Astrocyte (in vitro differentiated cells and primary cell): Measurements from ENCODE around the gene RASEF. TPM values are rescaled to one million over a fixed set of nuclear protein-coding genes. Genes with fewer than 3 reads are reported as not detected.

Source experiments
- DNase-seq: peaks from one replicate; pipeline ENCODE4 v3.0.0-alpha.2; 2010; ENCODE audit warnings: low read depth
- FAIRE-seq: peaks from 2 replicates; lab custom pipeline; 2011; peaks lifted over from hg19 to GRCh38; lab: Jason Lieb, UNC
- H2AFZ ChIP-seq: 2 replicates; pipeline ENCODE4 v1.6.0; 2012; ENCODE audit warnings: low read depth, low read length, inconsistent platforms
- H3K27ac ChIP-seq: 2 replicates; pipeline ENCODE4 v1.5.1; 2011; ENCODE audit warnings: low read depth, low read length, inconsistent platforms
- H3K27me3 ChIP-seq: 2 replicates; pipeline ENCODE4 v1.6.0; 2011; ENCODE audit warnings: low read length, inconsistent platforms; ENCODE audit not compliant: insufficient read depth
- H3K36me3 ChIP-seq: 2 replicates; pipeline ENCODE4 v1.5.1; 2011; ENCODE audit warnings: low read length, inconsistent platforms; ENCODE audit not compliant: insufficient read depth
- H3K4me1 ChIP-seq: 2 replicates; pipeline ENCODE4 v1.5.1; 2011; ENCODE audit warnings: low read length, inconsistent platforms; ENCODE audit not compliant: insufficient read depth
- H3K4me2 ChIP-seq: 2 replicates; pipeline ENCODE4 v1.6.0; 2012; ENCODE audit warnings: low read length, inconsistent platforms
- H3K4me3 ChIP-seq: 2 replicates; pipeline ENCODE4 v1.5.1; 2011; ENCODE audit warnings: low read depth, mild to moderate bottlenecking, low read length, inconsistent platforms; ENCODE audit not compliant: insufficient read depth
- H3K79me2 ChIP-seq: 2 replicates; pipeline ENCODE4 v1.6.0; 2012; ENCODE audit warnings: mild to moderate bottlenecking, low read length, inconsistent platforms; ENCODE audit not compliant: insufficient read depth
- H3K9ac ChIP-seq: 2 replicates; pipeline ENCODE4 v1.6.0; 2012; ENCODE audit warnings: mild to moderate bottlenecking, low read length, inconsistent platforms
- H3K9me3 ChIP-seq: 2 replicates; pipeline ENCODE4 v1.5.1; 2012; ENCODE audit warnings: low read depth, mild to moderate bottlenecking, low read length, inconsistent platforms; ENCODE audit not compliant: insufficient read depth
- H4K20me1 ChIP-seq: 2 replicates; pipeline ENCODE4 v1.6.0; 2012; ENCODE audit warnings: low read length, inconsistent platforms; ENCODE audit not compliant: insufficient read depth
- H3K27ac Mint-ChIP-seq: one replicate; pipeline ENCODE4 v1.8.0; 2021; ENCODE audit warnings: mild to moderate bottlenecking, mixed read lengths; ENCODE audit not compliant: unreplicated experiment
- H3K27me3 Mint-ChIP-seq: one replicate; pipeline ENCODE4 v1.8.0; 2021; ENCODE audit warnings: low read depth, mixed read lengths; ENCODE audit not compliant: unreplicated experiment
- H3K36me3 Mint-ChIP-seq: one replicate; pipeline ENCODE4 v1.8.0; 2021; ENCODE audit warnings: low read depth, mixed read lengths; ENCODE audit not compliant: unreplicated experiment
- H3K4me1 Mint-ChIP-seq: one replicate; pipeline ENCODE4 v1.8.0; 2021; ENCODE audit warnings: low read depth, mixed read lengths; ENCODE audit not compliant: unreplicated experiment
- H3K4me3 Mint-ChIP-seq: one replicate; pipeline ENCODE4 v1.8.0; 2021; ENCODE audit warnings: mild to moderate bottlenecking, moderate library complexity, mixed read lengths; ENCODE audit not compliant: unreplicated experiment
- H3K9me3 Mint-ChIP-seq: one replicate; pipeline ENCODE4 v1.8.0; 2021; ENCODE audit warnings: mild to moderate bottlenecking, mixed read lengths; ENCODE audit not compliant: unreplicated experiment
- CTCF ChIP-seq: IDR thresholded peaks from 2 replicates; pipeline ENCODE4 v1.5.1; 2011; ENCODE audit warnings: low read depth, mild to moderate bottlenecking, inconsistent platforms, low read length, moderate library complexity; ENCODE audit not compliant: insufficient read depth
- EZH2 ChIP-seq: IDR thresholded peaks from 2 replicates; pipeline ENCODE4 v1.6.1; 2012; ENCODE audit warnings: mild to moderate bottlenecking, low read length, inconsistent platforms; ENCODE audit not compliant: insufficient read depth
- total RNA-seq: library from RNA; stranded (reverse); gene quantifications from 2 replicates; pipeline ENCODE4 v1.2.1, GENCODE V29; 2021

The RASEF gene
- total RNA-seq, 1 donor from 2014 or later = 0.91 TPM

DNA sequence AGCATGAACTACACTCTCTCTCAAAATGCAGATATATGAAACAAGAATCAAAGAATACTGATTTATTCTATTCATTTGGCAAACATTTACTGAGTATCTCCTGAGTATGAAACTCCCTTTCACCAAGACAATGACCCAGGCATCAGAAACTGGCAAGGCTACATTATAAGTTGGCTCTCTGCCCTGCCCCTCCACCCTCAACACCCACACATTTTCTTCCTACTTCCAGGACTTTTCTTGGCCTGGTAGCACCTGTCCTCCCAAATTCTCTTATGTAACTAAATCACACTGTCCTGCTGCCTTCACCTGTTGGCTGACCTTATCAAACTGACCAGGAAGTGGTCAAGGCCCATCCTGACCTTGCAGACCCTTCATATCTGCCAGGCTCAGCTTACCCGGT is 3.5 kb downstream of the RASEF start:
- H3K9me3 ChIP-seq = no peaks in the 10 kb centered on the region
- FAIRE-seq (no peak), DNase-seq (no peak)
- H3K27ac Mint-ChIP-seq = no peak overlapping the region
- H3K36me3 Mint-ChIP-seq = no peaks in the 10 kb centered on the region
- no peak overlapping the region for H3K4me3 Mint-ChIP-seq
- no peak overlapping the region for H3K27ac ChIP-seq
- H3K36me3 ChIP-seq = no peaks in the 10 kb centered on the region
- peaks cover 8% of the 10 kb centered on the region for H3K27me3 ChIP-seq
- no peak overlapping the region for H2AFZ ChIP-seq
- no peak overlapping the region for H3K9ac ChIP-seq
- H3K4me1 Mint-ChIP-seq = peaks cover 2% of the 10 kb centered on the region
- peaks cover 36% of the 10 kb centered on the region for H3K27me3 Mint-ChIP-seq
- H4K20me1 ChIP-seq = no peaks in the 10 kb centered on the region
- H3K4me1 ChIP-seq = peaks cover 10% of the 10 kb centered on the region
- H3K9me3 Mint-ChIP-seq = no peaks in the 10 kb centered on the region
- H3K79me2 ChIP-seq = no peaks in the 10 kb centered on the region
- H3K4me2 ChIP-seq = no peak overlapping the region
- TF ChIP-seq CTCF (no peak), EZH2 (no peak)
- no peak overlapping the region for H3K4me3 ChIP-seq

- H3K36me3 Mint-ChIP-seq = no peaks in the 10 kb centered on the region
- TF ChIP-seq CTCF (no peak), EZH2 (no peak)
These were observed 6.0 kb downstream of the RASEF start for GRCh38 chr9:83056911-83057310.

GRCh38 chr9:83056174-83056573 is 6.8 kb downstream of the RASEF start:
- Mint-ChIP-seq H3K9me3 (no peaks in the 10 kb centered on the region), H3K27me3 (peaks cover 15% of the 10 kb centered on the region), H3K27ac (no peak overlapping the region), H3K36me3 (no peaks in the 10 kb centered on the region), H3K4me1 (peaks cover under 1% of the 10 kb centered on the region), H3K4me3 (no peak overlapping the region)
- DNase-seq = no peak
- no peak for TF ChIP-seq CTCF
- no peak for TF ChIP-seq EZH2
- Histone ChIP-seq H3K4me2 (no peak overlapping the region), H3K36me3 (no peaks in the 10 kb centered on the region), H3K4me1 (peaks cover 1% of the 10 kb centered on the region), H3K79me2 (no peaks in the 10 kb centered on the region), H3K27me3 (no peaks in the 10 kb centered on the region), H2AFZ (no peak overlapping the region), H3K27ac (no peak overlapping the region), H3K4me3 (no peak overlapping the region), H4K20me1 (no peaks in the 10 kb centered on the region), H3K9me3 (no peaks in the 10 kb centered on the region), H3K9ac (no peak overlapping the region)
- no peak for FAIRE-seq

More at GRCh38 chr9:83056911-83057310, 6.0 kb downstream of the RASEF start:
- Histone ChIP-seq H3K36me3 (no peaks in the 10 kb centered on the region), H3K27me3 (no peaks in the 10 kb centered on the region), H3K9ac (no peak overlapping the region), H3K4me3 (no peak overlapping the region), H3K4me1 (peaks cover 4% of the 10 kb centered on the region), H4K20me1 (no peaks in the 10 kb centered on the region), H3K79me2 (no peaks in the 10 kb centered on the region), H2AFZ (no peak overlapping the region), H3K4me2 (no peak overlapping the region), H3K27ac (no peak overlapping the region), H3K9me3 (no peaks in the 10 kb centered on the region)
- peaks cover 21% of the 10 kb centered on the region for H3K27me3 Mint-ChIP-seq
- FAIRE-seq (no peak), DNase-seq (no peak)
- H3K27ac Mint-ChIP-seq = no peak overlapping the region
- H3K4me1 Mint-ChIP-seq = peaks cover 2% of the 10 kb centered on the region
- H3K9me3 Mint-ChIP-seq = no peaks in the 10 kb centered on the region
- no peak overlapping the region for H3K4me3 Mint-ChIP-seq
